ENCODE data around the gene SMOC1. TPM values are rescaled to one million over a fixed set of nuclear protein-coding genes. Genes with fewer than 3 reads are reported as not detected.

The SMOC1 gene
- total RNA-seq, 4 donors from 2014 or later: 0.72 to 3.1 (median 1.6) TPM

- Histone ChIP-seq H3K27me3 (peaks cover 19% of the 10 kb centered on the region), H3K4me1 (no peaks in the 10 kb centered on the region), H3K27ac (no peak overlapping the region), H3K4me3 (no peak overlapping the region), H3K9me3 (no peaks in the 10 kb centered on the region), H3K36me3 (no peaks in the 10 kb centered on the region)
- 83% methylated on average over 32 of the region's 35 CpGs for WGBS
- TF ChIP-seq EP300 (IDR thresholded peaks at IDR 0.05) (no peak), POLR2A (IDR thresholded peaks at IDR 0.05) (no peak), POLR2AphosphoS5 (IDR thresholded peaks at IDR 0.05) (no peak), CTCF (IDR thresholded peaks at IDR 0.05) (no peak)
- no peak for DNase-seq (ENCODE audit: low spot score in 2 of 2)
Observed at GRCh38 chr14:69850086-69850735, 29.0 kb upstream of the SMOC1 start.

- H3K9me3 ChIP-seq: no peaks in the 10 kb centered on the region
- H3K27ac ChIP-seq: no peak overlapping the region
- H3K36me3 ChIP-seq: no peaks in the 10 kb centered on the region
- H3K4me1 ChIP-seq: no peaks in the 10 kb centered on the region
- no peak for TF ChIP-seq POLR2AphosphoS5 (IDR thresholded peaks at IDR 0.05)
- no peak for TF ChIP-seq EP300 (IDR thresholded peaks at IDR 0.05)
- TF ChIP-seq CTCF (IDR thresholded peaks at IDR 0.05): no peak
- TF ChIP-seq POLR2A (IDR thresholded peaks at IDR 0.05): no peak
- no peak overlapping the region for H3K4me3 ChIP-seq
- peaks cover 19% of the 10 kb centered on the region for H3K27me3 ChIP-seq
- DNase-seq (ENCODE audit: low spot score in 2 of 2): no peak
- 83% methylated on average over 2 of the region's 2 CpGs for WGBS
Observed at GRCh38 chr14:69850736-69851112, 28.5 kb upstream of the SMOC1 start.

- H3K27ac ChIP-seq: no peak overlapping the region
- DNase-seq (ENCODE audit: low spot score in 2 of 2): no peak
- no peak for TF ChIP-seq POLR2AphosphoS5 (IDR thresholded peaks at IDR 0.05)
- TF ChIP-seq POLR2A (IDR thresholded peaks at IDR 0.05): no peak
- no peak for TF ChIP-seq EP300 (IDR thresholded peaks at IDR 0.05)
- TF ChIP-seq CTCF (IDR thresholded peaks at IDR 0.05): no peak
- no peaks in the 10 kb centered on the region for H3K36me3 ChIP-seq
- no peaks in the 10 kb centered on the region for H3K9me3 ChIP-seq
- peaks cover 19% of the 10 kb centered on the region for H3K27me3 ChIP-seq
- H3K4me1 ChIP-seq: no peaks in the 10 kb centered on the region
- H3K4me3 ChIP-seq: no peak overlapping the region
- WGBS: 47% methylated on average over 7 of the region's 7 CpGs
Observed at GRCh38 chr14:69852531-69853321, 26.5 kb upstream of the SMOC1 start.

GRCh38 chr14:69853774-69854173 is 25.4 kb upstream of the SMOC1 start:
- no peaks in the 10 kb centered on the region for H3K9me3 ChIP-seq
- no peak overlapping the region for H3K4me3 ChIP-seq
- H3K27ac ChIP-seq: no peak overlapping the region
- no peak for TF ChIP-seq POLR2A (IDR thresholded peaks at IDR 0.05)
- TF ChIP-seq CTCF (IDR thresholded peaks at IDR 0.05): no peak
- no peak for TF ChIP-seq POLR2AphosphoS5 (IDR thresholded peaks at IDR 0.05)
- TF ChIP-seq EP300 (IDR thresholded peaks at IDR 0.05): no peak
- DNase-seq (ENCODE audit: low spot score in 2 of 2): no peak
- 78% methylated on average over 7 of the region's 7 CpGs for WGBS
- no peaks in the 10 kb centered on the region for H3K4me1 ChIP-seq
- peaks cover 16% of the 10 kb centered on the region for H3K27me3 ChIP-seq
- H3K36me3 ChIP-seq: no peaks in the 10 kb centered on the region

GRCh38 chr14:69854598-69854997 is 24.6 kb upstream of the SMOC1 start:
- H3K27ac ChIP-seq: no peak overlapping the region
- no peaks in the 10 kb centered on the region for H3K36me3 ChIP-seq
- peaks cover 18% of the 10 kb centered on the region for H3K27me3 ChIP-seq
- WGBS: 78% methylated on average over 2 of the region's 2 CpGs
- no peaks in the 10 kb centered on the region for H3K9me3 ChIP-seq
- H3K4me1 ChIP-seq: no peaks in the 10 kb centered on the region
- no peak for DNase-seq (ENCODE audit: low spot score in 2 of 2)
- TF ChIP-seq CTCF (IDR thresholded peaks at IDR 0.05) (no peak), EP300 (IDR thresholded peaks at IDR 0.05) (no peak), POLR2AphosphoS5 (IDR thresholded peaks at IDR 0.05) (no peak), POLR2A (IDR thresholded peaks at IDR 0.05) (no peak)
- H3K4me3 ChIP-seq: no peak overlapping the region

Data from suprapubic skin (tissue), 4 donors.